GM12891 (cell line): Measurements from ENCODE around the gene RP9.

Source experiments
- PAX5 ChIP-seq: IDR thresholded peaks from 2 replicates; pipeline ENCODE4 v1.6.1; 2011; ENCODE audit warnings: low read length, moderate library complexity, mild to moderate bottlenecking; ENCODE audit not compliant: insufficient read depth, severe bottlenecking
- POLR2A ChIP-seq: IDR thresholded peaks from 2 replicates; pipeline ENCODE4 v1.6.1; 2011; ENCODE audit warnings: low read depth, low read length, control low read depth
- POLR2AphosphoS5 ChIP-seq: IDR thresholded peaks from 2 replicates; pipeline ENCODE4 v1.6.1; 2011; ENCODE audit warnings: low read depth, low read length, control low read depth
- POU2F2 ChIP-seq: IDR thresholded peaks from 2 replicates; pipeline ENCODE4 v1.6.1; 2011; ENCODE audit warnings: low read depth, mild to moderate bottlenecking, control low read depth, low read length, moderate library complexity
- SPI1 ChIP-seq: IDR thresholded peaks from 2 replicates; pipeline ENCODE4 v1.6.1; 2011; ENCODE audit warnings: low read depth, low read length, control low read depth
- TAF1 ChIP-seq: IDR thresholded peaks from 2 replicates; pipeline ENCODE4 v1.6.1; 2011; ENCODE audit warnings: low read depth, low read length, control low read depth

- TF ChIP-seq POLR2A, result no peak
- TF ChIP-seq TAF1, result no peak
- no peak for TF ChIP-seq POLR2AphosphoS5
- no peak for TF ChIP-seq PAX5
- TF ChIP-seq SPI1, result no peak
- no peak for TF ChIP-seq POU2F2
Measured at GRCh38 chr7:33142585-33142984, 33.4 kb upstream of the RP9 start.
